ENCODE measurements around the gene ZMAT3. TPM values are rescaled to one million over a fixed set of nuclear protein-coding genes. Genes with fewer than 3 reads are reported as not detected.
"Not testable (repeated sequence)": the region's sequence is repeated elsewhere in the genome, so short reads cannot be mapped to it uniquely, and the experiment has no call there.

The ZMAT3 gene
- total RNA-seq, result 12.4 TPM
- long read RNA-seq, full-length matches to known transcripts, result 1 of 12 reads
- long read RNA-seq, partial matches to known transcripts, result 4 of 12 reads
- long read RNA-seq, other reads (novel, unspliced or antisense), result 7 of 12 reads

GRCh38 chr3:179071323-179072099 is at the start of gene ZMAT3:
Gene ZMAT3, minus strand, starts transcription at chr3:179071809. Its CDS starts 4,057 bp downstream, at chr3:179067752.
- intact Hi-C loops (cut with micrococcal nuclease), result no loop called here

GRCh38 chr3:179116816-179117215 is 45.2 kb upstream of the ZMAT3 start:
- DNase-seq (no peak), ATAC-seq (no peak)
- intact Hi-C loops (cut with micrococcal nuclease), result no loop called here

More at GRCh38 chr3:179071323-179072099, at the start of gene ZMAT3:
- peak; percentile 99 for ATAC-seq
- peak; percentile 93 for DNase-seq

- intact Hi-C loops (cut with micrococcal nuclease); DNase-seq; ATAC-seq: not testable (repeated sequence)
Observed at GRCh38 chr3:179115444-179115843, 43.8 kb upstream of the ZMAT3 start.

GRCh38 chr3:179113903-179114302 is 42.3 kb upstream of the ZMAT3 start:
- no peak for DNase-seq
- intact Hi-C loops (cut with micrococcal nuclease), result no loop called here
- ATAC-seq, result no peak

GRCh38 chr3:179108086-179108485 is 36.5 kb upstream of the ZMAT3 start:
- intact Hi-C loops (cut with micrococcal nuclease), result loop anchor here (10.0 kb wide), 2 partner anchors 93 to 207 kb away; no protein-coding TSS in a partner anchor
- ATAC-seq (no peak), DNase-seq (no peak)

GRCh38 chr3:179107617-179108016 is 36.0 kb upstream of the ZMAT3 start:
- DNase-seq (no peak), ATAC-seq (no peak)
- intact Hi-C loops (cut with micrococcal nuclease), result loop anchor here (10.0 kb wide), 2 partner anchors 93 to 207 kb away; no protein-coding TSS in a partner anchor

- DNase-seq (no peak), ATAC-seq (no peak)
- intact Hi-C loops (cut with micrococcal nuclease), result loop anchor here (10.0 kb wide), 2 partner anchors 91 to 209 kb away; no protein-coding TSS in a partner anchor
Observed at GRCh38 chr3:179105881-179106280, 34.3 kb upstream of the ZMAT3 start.

GRCh38 chr3:179100652-179101051 is 29.0 kb upstream of the ZMAT3 start:
- ATAC-seq (no peak), DNase-seq (no peak)
- intact Hi-C loops (cut with micrococcal nuclease), result loop anchor here (10.0 kb wide), 2 partner anchors 86 to 214 kb away; no protein-coding TSS in a partner anchor

GRCh38 chr3:179098388-179099077 is 26.9 kb upstream of the ZMAT3 start:
- intact Hi-C loops (cut with micrococcal nuclease), result no loop called here
- ATAC-seq (no peak), DNase-seq (no peak)

- ATAC-seq, result no peak
- DNase-seq, result no peak
- intact Hi-C loops (cut with micrococcal nuclease), result no loop called here
Observed at GRCh38 chr3:179093807-179094206, 22.2 kb upstream of the ZMAT3 start.

GRCh38 chr3:179091113-179091512 is 19.5 kb upstream of the ZMAT3 start:
- intact Hi-C loops (cut with micrococcal nuclease), result no loop called here
- ATAC-seq (no peak), DNase-seq (no peak)

- DNase-seq, result no peak
- intact Hi-C loops (cut with micrococcal nuclease), result no loop called here
Observed at GRCh38 chr3:179088306-179088705, 16.7 kb upstream of the ZMAT3 start.

GRCh38 chr3:179083977-179084376 is 12.4 kb upstream of the ZMAT3 start:
- intact Hi-C loops (cut with micrococcal nuclease), result no loop called here
- no peak for ATAC-seq
- DNase-seq, result no peak

More at GRCh38 chr3:179088306-179088705, 16.7 kb upstream of the ZMAT3 start:
- ATAC-seq, result no peak

- intact Hi-C loops (cut with micrococcal nuclease), result no loop called here
- no peak for ATAC-seq
- DNase-seq, result no peak
Observed at GRCh38 chr3:179082416-179082815, 10.8 kb upstream of the ZMAT3 start.

- no peak for ATAC-seq
- intact Hi-C loops (cut with micrococcal nuclease), result no loop called here
- DNase-seq, result no peak
Observed at GRCh38 chr3:179081885-179082284, 10.3 kb upstream of the ZMAT3 start.

- intact Hi-C loops (cut with micrococcal nuclease), result no loop called here
- DNase-seq (no peak), ATAC-seq (no peak)
Observed at GRCh38 chr3:179079537-179079936, 7.9 kb upstream of the ZMAT3 start.

- no peak for DNase-seq
- no peak for ATAC-seq
- intact Hi-C loops (cut with micrococcal nuclease), result no loop called here
Observed at GRCh38 chr3:179076243-179077027, 4.8 kb upstream of the ZMAT3 start.

GRCh38 chr3:179074656-179075055 is 3.0 kb upstream of the ZMAT3 start:
- no peak for ATAC-seq
- intact Hi-C loops (cut with micrococcal nuclease), result no loop called here

GRCh38 chr3:179073816-179074215 is 2.2 kb upstream of the ZMAT3 start:
- no peak for ATAC-seq
- intact Hi-C loops (cut with micrococcal nuclease), result no loop called here
- no peak for DNase-seq

More at GRCh38 chr3:179074656-179075055, 3.0 kb upstream of the ZMAT3 start:
- no peak for DNase-seq

Measured in left ventricle myocardium superior (tissue), 1 donor.